Neural progenitor cell (in vitro differentiated cells): ENCODE measurements around the gene PRRX1.

Experiments
- CTCF ChIP-seq: fragments of 200-600 bp; sonication (generic); IDR thresholded peaks from 2 replicates; pipeline ENCODE4 v1.5.1; 2017; ENCODE audit warnings: antibody characterized with exemption, mild to moderate bottlenecking
- EZH2 ChIP-seq: fragments of 200-600 bp; sonication (generic); IDR thresholded peaks from 2 replicates; pipeline ENCODE4 v1.6.1; 2017; ENCODE audit warnings: antibody characterized with exemption, mild to moderate bottlenecking, moderate library complexity
- EZH2phosphoT487 ChIP-seq: fragments of 200-600 bp; sonication (generic); IDR thresholded peaks from 2 replicates; pipeline ENCODE4 v1.6.1; 2017; ENCODE audit warnings: antibody characterized with exemption

GRCh38 chr1:170711682-170712081, 47.8 kb downstream of the PRRX1 start:
- TF ChIP-seq CTCF: no peak
- no peak for TF ChIP-seq EZH2
- no peak for TF ChIP-seq EZH2phosphoT487
